ENCODE measurements around the gene DYNLRB1.
"Not testable (repeated sequence)": the region's sequence is repeated elsewhere in the genome, so short reads cannot be mapped to it uniquely, and the experiment has no call there.

DYNLRB1 gene

DNA sequence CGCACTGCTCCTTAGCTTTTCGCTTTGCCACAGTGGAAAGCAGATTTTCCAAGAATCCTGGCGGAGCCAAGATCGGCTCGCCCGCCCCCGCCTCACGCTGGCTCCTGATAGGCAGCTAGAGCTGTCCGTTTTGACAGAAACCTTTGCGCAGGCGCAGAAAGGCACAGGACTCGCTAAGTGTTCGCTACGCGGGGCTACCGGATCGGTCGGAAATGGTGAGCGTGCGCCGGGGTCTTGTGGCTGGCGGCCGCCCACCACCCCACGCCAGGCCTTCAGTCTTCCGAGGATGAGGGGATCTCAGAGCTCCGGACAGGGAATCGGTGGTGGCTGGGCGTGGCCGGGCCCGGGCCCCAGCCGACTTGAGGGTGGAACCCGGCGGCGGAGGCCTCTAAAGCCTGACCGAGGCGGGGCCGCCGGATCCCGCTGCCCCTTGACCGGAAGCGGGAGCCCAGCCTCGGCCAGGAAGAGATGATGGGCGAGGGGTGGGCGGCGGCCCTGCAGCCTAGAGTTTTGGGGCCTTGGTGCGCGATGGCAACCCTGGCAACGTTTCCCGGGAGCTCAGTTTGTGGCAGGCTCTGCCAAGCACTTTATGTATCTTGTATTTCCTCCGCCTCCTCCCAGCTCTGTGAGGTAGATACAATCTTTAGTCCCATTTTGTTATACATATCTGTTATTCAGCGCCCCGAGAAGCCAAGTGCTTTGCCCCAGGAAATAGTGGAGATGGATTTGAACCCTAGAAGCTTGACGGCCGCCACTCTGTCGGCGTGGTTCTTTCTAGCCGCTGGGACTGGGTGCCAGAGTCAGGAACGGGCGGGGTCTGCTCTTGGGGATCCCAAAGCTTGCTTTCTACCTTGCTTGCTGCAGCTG lies at the start of gene DYNLRB1:
DYNLRB1 (plus strand) TSS at position 176 of the 867 bp plus-strand sequence; CDS start at position 213, 37 bp downstream.
- DNase-seq (ENCODE audit: low spot score) = peak; percentile 91

DNA sequence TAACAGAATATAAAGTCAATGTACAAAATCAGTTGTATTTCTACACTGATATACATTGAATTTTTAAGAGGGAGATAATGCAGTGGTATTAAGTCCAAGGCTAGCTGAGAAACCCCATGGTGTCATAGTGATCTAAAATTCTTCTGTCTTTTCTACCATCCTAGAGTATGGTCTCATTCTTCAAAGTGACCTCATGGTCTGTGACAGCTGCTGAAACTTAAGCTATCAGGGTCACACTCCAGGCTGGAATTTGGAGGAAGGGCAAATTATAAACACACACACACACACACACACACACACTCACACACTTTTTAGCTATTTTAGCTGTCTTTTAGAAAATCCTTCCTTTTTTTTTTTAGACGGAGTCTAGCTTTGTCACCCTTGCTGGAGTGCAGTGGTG lies 47.3 kb upstream of the DYNLRB1 start:
- no peak for DNase-seq (ENCODE audit: low spot score)

DNA sequence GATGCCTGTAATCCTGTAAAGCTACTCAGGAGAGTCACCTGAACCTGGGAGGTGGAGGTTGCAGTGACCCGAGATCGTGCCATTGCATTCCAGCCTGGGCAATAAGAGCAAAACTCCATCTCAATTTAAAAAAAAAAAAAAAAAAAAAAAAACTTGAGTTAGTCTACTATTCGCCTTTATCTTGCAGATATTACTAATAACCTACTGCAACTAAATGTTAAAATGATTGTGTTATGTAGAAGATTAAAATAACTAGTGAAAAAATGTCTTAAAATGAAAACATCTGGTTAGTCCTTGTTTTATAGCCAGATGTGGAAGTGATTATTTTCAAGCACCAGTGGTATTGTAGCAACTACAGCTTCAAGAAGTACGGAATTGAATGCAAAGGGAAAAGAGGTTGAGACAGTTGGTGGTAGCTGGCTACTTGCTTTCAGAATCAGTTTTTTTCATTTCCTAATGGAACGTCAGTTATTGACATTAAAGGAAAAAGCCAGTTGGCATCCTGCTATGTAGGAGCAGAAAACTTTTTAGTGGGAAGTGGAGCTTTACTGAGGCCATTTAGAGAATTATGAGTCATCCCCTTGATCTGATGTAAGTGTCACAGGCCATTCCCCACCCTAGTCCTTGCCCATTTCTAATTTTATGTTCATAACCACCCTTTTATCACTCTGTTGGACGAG lies 43.8 kb upstream of the DYNLRB1 start:
- DNase-seq (ENCODE audit: low spot score) = no peak

DNA sequence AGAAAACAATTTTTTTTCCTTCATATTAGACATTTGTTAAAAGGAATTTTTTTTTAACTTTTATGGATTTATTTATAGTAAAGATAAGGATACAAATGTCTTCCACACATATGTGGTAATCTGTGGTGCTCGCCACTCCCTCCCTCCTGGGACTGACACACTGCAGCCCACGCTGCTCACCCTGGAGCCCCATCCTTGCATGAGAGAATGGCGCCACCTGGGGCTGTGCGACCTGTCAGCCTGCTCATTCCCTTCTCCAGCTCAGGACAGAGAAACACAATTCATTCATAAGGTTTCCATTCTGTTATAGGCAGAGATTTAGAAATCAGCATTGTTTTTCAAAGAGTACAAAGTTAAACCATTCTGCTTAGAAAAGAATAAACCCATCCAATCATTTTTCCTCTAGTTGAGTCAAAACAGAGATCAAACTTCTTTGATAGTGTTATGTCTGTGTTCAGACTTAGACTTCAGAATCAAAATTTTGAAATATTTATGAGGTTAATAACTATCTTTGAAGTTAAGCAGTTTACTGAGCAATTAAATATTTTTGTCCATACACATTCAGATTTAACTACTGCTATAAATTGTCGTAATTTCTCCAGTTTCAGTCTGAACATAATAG lies 42.8 kb upstream of the DYNLRB1 start:
- DNase-seq (ENCODE audit: low spot score) = peak; percentile 73

DNA sequence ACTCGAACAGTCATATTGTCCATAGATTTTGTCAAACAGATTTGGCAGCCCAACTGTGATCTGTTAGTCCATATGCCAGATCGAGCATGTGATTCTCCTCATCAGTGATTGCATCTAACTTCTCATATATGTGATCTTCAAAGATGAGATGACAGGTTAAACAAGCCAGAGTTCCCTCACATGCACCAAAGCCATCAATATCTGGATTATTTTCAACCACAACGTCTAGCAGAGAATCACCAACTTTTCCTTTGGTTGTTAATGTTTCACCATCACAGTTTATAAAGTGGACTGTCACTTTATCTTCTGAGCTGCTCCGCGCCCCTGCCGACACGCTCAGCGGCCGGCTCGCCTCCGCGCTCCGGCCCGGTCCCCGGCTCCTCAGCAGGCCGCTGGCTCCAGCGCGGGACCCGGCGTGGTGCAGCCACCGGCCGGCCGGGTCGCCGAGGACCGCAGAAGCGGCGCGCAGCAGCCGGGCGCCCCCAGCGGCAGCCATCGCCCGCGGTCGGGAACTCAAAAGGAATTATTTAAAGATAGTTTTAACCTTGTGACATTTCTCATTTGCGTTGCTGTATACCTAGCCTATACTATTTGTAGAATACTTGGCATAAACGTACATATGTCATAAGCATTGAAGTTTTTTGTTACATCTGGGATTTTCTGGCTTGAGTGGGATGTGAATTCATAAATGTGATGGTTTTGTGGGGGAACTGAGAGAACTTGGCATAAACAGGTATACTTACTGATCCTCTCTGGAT lies 40.1 kb upstream of the DYNLRB1 start:
- peak; percentile 36 for DNase-seq (ENCODE audit: low spot score)

DNA sequence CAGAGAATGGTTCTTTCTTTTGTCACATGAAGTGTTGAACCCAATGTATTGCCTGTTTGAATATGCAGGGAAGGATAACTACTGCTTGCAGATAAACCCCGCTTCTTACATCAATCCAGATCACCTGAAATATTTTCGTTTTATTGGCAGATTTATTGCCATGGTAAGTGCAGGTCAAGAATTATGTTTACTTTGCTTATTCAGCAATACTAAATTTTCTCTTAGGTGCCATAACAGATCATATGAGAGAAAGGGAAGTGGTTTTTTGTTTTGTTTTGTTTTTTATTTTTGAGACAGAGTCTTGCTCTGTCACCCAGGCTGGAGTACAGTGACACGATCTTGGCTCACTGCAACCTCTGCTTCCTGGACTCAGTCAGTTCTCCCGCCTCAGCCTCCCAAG lies 36.6 kb upstream of the DYNLRB1 start:
- DNase-seq (ENCODE audit: low spot score) = no peak

- DNase-seq (ENCODE audit: low spot score) = not testable (repeated sequence)
Observed at GRCh38 chr20:34482154-34482553, 34.1 kb upstream of the DYNLRB1 start.

- DNase-seq (ENCODE audit: low spot score) = not testable (repeated sequence)
Observed at GRCh38 chr20:34483585-34484220, 32.5 kb upstream of the DYNLRB1 start.

GRCh38 chr20:34485068-34485634 lies 31.1 kb upstream of the DYNLRB1 start:
- no peak for DNase-seq (ENCODE audit: low spot score)

DNA sequence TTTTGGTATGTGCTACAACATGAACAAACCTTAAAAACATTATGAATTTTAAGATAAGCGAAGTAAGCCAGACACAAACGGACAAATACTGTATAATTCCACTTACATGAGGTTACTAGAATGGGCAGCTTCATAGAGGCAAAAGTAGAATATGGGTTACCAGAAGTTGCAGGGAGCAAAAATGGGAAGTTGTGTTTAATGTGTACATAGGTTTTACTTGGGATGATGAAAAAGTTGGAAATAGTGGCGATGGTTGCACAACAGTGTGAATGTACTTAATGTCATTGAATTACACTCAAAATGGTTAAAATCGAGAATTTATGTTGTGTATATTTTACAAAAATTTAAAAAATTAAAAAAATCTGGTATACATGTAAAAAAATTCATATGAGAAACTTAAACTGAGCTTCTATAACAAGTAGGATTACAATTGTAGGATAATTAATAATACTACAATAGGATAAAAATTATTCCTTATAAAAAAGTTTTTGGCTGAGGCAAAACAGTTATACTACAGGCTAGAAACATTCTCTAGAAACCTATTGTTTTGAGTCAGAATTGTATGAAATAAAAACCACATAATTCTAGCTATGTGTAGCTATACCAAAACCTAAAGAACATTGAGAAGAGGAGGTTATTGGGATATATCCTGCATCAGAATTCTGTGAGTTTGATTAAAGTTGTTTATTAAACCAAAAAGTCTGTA lies 24.8 kb upstream of the DYNLRB1 start:
- no peak for DNase-seq (ENCODE audit: low spot score)

DNA sequence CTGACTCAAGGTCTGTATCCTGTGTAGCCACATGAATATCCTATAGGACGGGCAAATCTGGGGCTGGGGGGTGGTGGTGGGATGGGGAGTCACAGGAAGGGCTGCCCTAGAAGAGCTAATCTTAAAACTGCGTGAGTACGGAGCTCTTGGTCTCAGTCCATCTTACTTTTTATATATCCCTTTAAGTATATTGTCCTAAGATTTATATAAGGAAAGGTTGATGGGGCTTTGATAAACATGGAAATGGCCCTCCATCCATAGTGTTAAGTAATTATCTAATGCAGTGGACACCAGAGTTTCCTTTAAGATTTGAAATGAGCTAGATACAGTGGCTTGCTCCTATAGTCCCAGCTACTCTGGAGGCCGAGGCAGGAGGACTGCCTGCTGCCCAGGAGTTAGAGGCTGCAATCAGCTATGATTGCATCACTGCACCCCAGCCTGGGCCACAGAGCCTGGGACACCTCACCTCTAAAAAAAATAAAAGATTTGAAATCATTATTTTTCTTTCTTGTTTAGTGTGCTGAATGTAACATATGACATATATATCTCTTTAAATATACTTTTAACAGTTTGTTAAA lies 24.2 kb upstream of the DYNLRB1 start:
- no peak for DNase-seq (ENCODE audit: low spot score)

DNA sequence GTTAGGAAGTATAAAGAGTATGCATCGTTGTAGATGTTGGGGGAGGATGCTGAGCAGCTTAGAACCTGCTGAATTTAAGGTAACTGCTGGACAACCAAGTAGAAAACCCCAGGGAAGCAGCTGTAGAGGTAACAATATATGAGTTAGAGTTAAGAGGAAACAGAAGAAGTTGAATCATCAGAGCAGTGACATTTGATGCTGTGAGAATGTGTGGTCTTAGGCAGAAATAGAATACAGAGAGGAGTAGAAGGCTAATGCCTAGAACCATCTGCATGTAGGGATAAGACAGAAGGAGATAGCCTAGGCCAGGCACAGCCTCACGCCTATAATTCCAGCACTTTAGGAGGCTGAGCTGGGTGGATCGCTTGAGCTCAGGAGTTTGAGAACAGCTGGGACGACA lies 22.6 kb upstream of the DYNLRB1 start:
- DNase-seq (ENCODE audit: low spot score) = no peak

DNA sequence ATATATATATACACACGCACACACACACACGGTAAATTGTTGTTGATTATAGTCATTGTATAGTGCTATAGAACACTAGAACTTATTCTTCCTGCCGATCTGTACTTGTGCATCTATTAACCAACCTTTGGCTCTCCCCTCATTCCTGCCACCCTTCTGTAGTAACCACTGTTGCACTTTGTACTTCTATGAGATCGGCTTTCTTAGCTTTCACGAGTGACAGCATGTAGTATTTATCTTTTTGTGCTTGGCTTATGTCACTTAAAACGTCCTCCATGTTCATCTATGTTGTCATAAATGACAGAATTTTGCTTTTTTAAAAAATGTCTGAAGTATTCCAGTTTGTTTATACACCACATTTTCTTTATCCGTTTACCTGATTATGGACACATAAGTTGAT lies 20.9 kb upstream of the DYNLRB1 start:
- DNase-seq (ENCODE audit: low spot score) = no peak

DNA sequence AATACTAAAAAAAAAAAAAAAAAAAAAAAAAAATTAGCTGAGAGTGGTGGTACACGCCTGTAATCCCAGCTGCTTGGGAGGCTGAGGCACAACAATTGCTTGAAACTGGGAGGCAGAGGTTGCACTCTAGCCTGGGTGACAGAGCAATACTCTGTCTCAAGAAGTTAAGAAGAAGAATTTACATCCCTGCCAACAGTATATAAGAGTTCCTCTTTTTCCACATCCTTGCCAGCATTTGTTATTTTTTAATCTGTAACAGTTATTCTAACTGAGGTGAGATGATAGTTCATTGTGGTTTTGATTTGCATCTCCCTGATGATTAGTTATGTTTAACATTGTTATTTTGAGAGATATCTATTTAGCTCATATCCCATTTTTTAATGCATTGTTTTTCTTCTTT lies 20.3 kb upstream of the DYNLRB1 start:
- DNase-seq (ENCODE audit: low spot score) = no peak

DNA sequence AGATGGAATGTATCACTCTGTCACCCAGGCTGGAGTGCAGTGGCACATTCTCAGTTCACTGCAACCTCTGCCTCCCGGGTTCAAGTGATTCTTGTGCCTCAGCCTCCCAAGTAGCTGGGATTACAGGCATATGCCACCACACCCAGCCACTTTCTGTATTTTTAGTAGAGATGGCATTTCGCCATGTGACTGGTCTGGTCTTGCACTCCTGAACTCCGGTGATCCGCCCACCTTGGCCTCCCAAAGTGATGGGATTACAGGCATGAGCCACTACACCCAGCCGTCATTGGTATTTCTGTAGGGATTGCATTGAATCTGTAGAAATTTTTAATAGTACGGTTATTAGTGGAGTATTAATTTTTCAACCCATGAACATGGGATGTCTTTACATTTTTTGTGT lies 18.6 kb upstream of the DYNLRB1 start:
- not testable (repeated sequence) for DNase-seq (ENCODE audit: low spot score)

DNA sequence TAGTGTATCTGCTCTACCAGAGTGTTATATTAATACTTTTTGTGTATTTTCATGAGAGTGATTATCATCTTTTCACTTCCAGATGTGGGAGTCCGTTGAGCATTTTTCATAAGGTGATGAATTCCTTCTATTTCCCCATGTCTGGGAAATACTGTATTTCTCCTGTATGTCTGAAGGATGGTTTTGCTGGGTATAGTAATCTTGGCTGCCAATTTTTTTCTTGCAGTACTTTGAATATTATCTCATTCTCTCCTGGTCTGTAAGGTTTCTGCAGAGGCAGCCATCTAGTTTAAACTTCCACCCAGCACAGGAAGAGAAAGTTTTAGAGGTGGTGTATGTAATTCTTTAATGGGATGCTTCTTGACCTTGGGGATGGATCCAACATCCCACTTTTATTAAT lies 15.4 kb upstream of the DYNLRB1 start:
- DNase-seq (ENCODE audit: low spot score) = no peak

- no peak for DNase-seq (ENCODE audit: low spot score)
Observed at GRCh38 chr20:34506480-34506879, 9.7 kb upstream of the DYNLRB1 start.

GRCh38 chr20:34507702-34508413 lies 8.4 kb upstream of the DYNLRB1 start:
- DNase-seq (ENCODE audit: low spot score) = no peak

- no peak for DNase-seq (ENCODE audit: low spot score)
Observed at GRCh38 chr20:34510575-34510974, 5.6 kb upstream of the DYNLRB1 start.

GRCh38 chr20:34511891-34512265 lies 4.3 kb upstream of the DYNLRB1 start:
- DNase-seq (ENCODE audit: low spot score) = no peak

All from HuH-7.5 (cell line).